Loucy (cell line): ENCODE results near the gene KATNBL1.

ENCODE experiments used
- H2AFZ ChIP-seq: fragments of 200-600 bp; sonication (generic); 2 replicates; pipeline ENCODE4 v1.6.0; 2016; ENCODE audit warnings: antibody characterized with exemption, mild to moderate bottlenecking, low read length, moderate library complexity
- H3F3A ChIP-seq: fragments of 200-600 bp; 2 replicates; pipeline ENCODE4 v1.6.0; 2016; ENCODE audit warnings: antibody characterized with exemption, low read depth, mild to moderate bottlenecking
- H3K27me3 ChIP-seq: fragments of 200-600 bp; sonication (generic); 2 replicates; pipeline ENCODE4 v1.6.1; 2014; ENCODE audit warnings: low read length, mild to moderate bottlenecking; ENCODE audit not compliant: insufficient read depth, poor library complexity, severe bottlenecking
- H3K36me3 ChIP-seq: fragments of 200-600 bp; sonication (generic); 2 replicates; pipeline ENCODE4 v1.6.1; 2016; ENCODE audit warnings: low read length; ENCODE audit not compliant: insufficient read depth
- H3K4me1 ChIP-seq: fragments of 200-600 bp; sonication (generic); 2 replicates; pipeline ENCODE4 v1.5.1; 2014; ENCODE audit warnings: low read length, mild to moderate bottlenecking; ENCODE audit not compliant: insufficient read depth, poor library complexity, severe bottlenecking
- H3K4me2 ChIP-seq: fragments of 200-600 bp; sonication (generic); 2 replicates; pipeline ENCODE4 v1.6.0; 2014; ENCODE audit warnings: antibody characterized with exemption, low read length, low read depth, mild to moderate bottlenecking; ENCODE audit not compliant: poor library complexity, severe bottlenecking
- H3K4me3 ChIP-seq: fragments of 200-600 bp; sonication (generic); 2 replicates; pipeline ENCODE4 v1.5.1; 2014; ENCODE audit warnings: low read length, mild to moderate bottlenecking, mixed read lengths; ENCODE audit not compliant: poor library complexity, severe bottlenecking
- H3K79me2 ChIP-seq: fragments of 200-600 bp; sonication (generic); 2 replicates; pipeline ENCODE4 v1.6.1; 2014; ENCODE audit warnings: low read length; ENCODE audit not compliant: insufficient read depth
- H3K9ac ChIP-seq: fragments of 200-600 bp; sonication (generic); 2 replicates; pipeline ENCODE4 v1.6.0; 2014; ENCODE audit warnings: mild to moderate bottlenecking, low read depth, low read length, moderate library complexity; ENCODE audit not compliant: poor library complexity, severe bottlenecking
- H3K9me2 ChIP-seq: fragments of 200-600 bp; sonication (generic); replicated peaks from 2 replicates; pipeline ENCODE4 v1.6.1; 2016; ENCODE audit warnings: low read depth, low read length, mixed read lengths
- H3K9me3 ChIP-seq: fragments of 200-600 bp; sonication (generic); 2 replicates; pipeline ENCODE4 v1.6.1; 2014; ENCODE audit warnings: mild to moderate bottlenecking, antibody characterized with exemption, low read length, low read depth; ENCODE audit not compliant: insufficient read depth
- H4K20me1 ChIP-seq: fragments of 200-600 bp; sonication (generic); 2 replicates; pipeline ENCODE4 v1.6.0; 2014; ENCODE audit warnings: antibody characterized with exemption, low read length, mild to moderate bottlenecking; ENCODE audit not compliant: insufficient read depth, poor library complexity, severe bottlenecking
- EZH2phosphoT487 ChIP-seq: fragments of 200-600 bp; IDR thresholded peaks from 2 replicates; pipeline ENCODE4 v1.6.1; 2018; ENCODE audit warnings: antibody characterized with exemption, mild to moderate bottlenecking, moderate library complexity, borderline replicate concordance
- TF ChIP-seq, protein P1 (sequence below): fragments of 200-600 bp; sonication (generic); conservative IDR thresholded peaks from 2 replicates; pipeline ENCODE4 v1.5.1; 2014; ENCODE audit warnings: mild to moderate bottlenecking, antibody characterized with exemption, low read length

KATNBL1 gene

GRCh38 chr15:34160735-34161134 is 49.2 kb downstream of the KATNBL1 start:
- Histone ChIP-seq H3K27me3 (no peaks in the 10 kb centered on the region), H3K9me3 (peaks cover 14% of the 10 kb centered on the region; the same call in 1 of the 2 replicates), H3K4me1 (no peaks in the 10 kb centered on the region), H3K4me2 (no peak overlapping the region), H3K9ac (no peak overlapping the region), H3F3A (no peaks in the 10 kb centered on the region), H3K79me2 (peaks cover 16% of the 10 kb centered on the region), H3K4me3 (no peak overlapping the region), H3K36me3 (peaks cover 39% of the 10 kb centered on the region; the same call in 1 of the 2 replicates), H2AFZ (no peak overlapping the region), H4K20me1 (no peaks in the 10 kb centered on the region), H3K9me2 (no peaks in the 10 kb centered on the region)
- TF ChIP-seq, protein P1, sequence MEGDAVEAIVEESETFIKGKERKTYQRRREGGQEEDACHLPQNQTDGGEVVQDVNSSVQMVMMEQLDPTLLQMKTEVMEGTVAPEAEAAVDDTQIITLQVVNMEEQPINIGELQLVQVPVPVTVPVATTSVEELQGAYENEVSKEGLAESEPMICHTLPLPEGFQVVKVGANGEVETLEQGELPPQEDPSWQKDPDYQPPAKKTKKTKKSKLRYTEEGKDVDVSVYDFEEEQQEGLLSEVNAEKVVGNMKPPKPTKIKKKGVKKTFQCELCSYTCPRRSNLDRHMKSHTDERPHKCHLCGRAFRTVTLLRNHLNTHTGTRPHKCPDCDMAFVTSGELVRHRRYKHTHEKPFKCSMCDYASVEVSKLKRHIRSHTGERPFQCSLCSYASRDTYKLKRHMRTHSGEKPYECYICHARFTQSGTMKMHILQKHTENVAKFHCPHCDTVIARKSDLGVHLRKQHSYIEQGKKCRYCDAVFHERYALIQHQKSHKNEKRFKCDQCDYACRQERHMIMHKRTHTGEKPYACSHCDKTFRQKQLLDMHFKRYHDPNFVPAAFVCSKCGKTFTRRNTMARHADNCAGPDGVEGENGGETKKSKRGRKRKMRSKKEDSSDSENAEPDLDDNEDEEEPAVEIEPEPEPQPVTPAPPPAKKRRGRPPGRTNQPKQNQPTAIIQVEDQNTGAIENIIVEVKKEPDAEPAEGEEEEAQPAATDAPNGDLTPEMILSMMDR: no peak
- TF ChIP-seq EZH2phosphoT487: no peak

GRCh38 chr15:34158355-34158754 is 51.5 kb downstream of the KATNBL1 start:
- Histone ChIP-seq H3K4me2 (no peak overlapping the region), H3K36me3 (peaks cover 56% of the 10 kb centered on the region; the same call in 1 of the 2 replicates), H3K9ac (no peak overlapping the region), H3K27me3 (no peaks in the 10 kb centered on the region), H3K9me3 (peaks cover 20% of the 10 kb centered on the region; the same call in 1 of the 2 replicates), H3K4me3 (no peak overlapping the region), H4K20me1 (no peaks in the 10 kb centered on the region), H2AFZ (no peak overlapping the region), H3F3A (no peaks in the 10 kb centered on the region), H3K9me2 (no peaks in the 10 kb centered on the region), H3K4me1 (no peaks in the 10 kb centered on the region), H3K79me2 (no peaks in the 10 kb centered on the region)
- TF ChIP-seq EZH2phosphoT487: no peak
- TF ChIP-seq, protein P1: no peak

- peaks cover 49% of the 10 kb centered on the region; the same call in 1 of the 2 replicates for H3K36me3 ChIP-seq
- no peaks in the 10 kb centered on the region for H4K20me1 ChIP-seq
- H3K4me1 ChIP-seq: no peaks in the 10 kb centered on the region
- H3K4me2 ChIP-seq: no peak overlapping the region
- no peaks in the 10 kb centered on the region for H3K9me2 ChIP-seq
- no peaks in the 10 kb centered on the region for H3F3A ChIP-seq
- H3K79me2 ChIP-seq: no peaks in the 10 kb centered on the region
- H3K9me3 ChIP-seq: peaks cover 8% of the 10 kb centered on the region; the same call in 1 of the 2 replicates
- TF ChIP-seq, protein P1: no peak
- TF ChIP-seq EZH2phosphoT487: no peak
- H2AFZ ChIP-seq: no peak overlapping the region
- no peak overlapping the region for H3K9ac ChIP-seq
- no peaks in the 10 kb centered on the region for H3K27me3 ChIP-seq
- H3K4me3 ChIP-seq: no peak overlapping the region
These were observed 54.0 kb downstream of the KATNBL1 start for GRCh38 chr15:34155859-34156258.
